HCT116 (cell line): ENCODE measurements around the gene PRKCA. TPM values are rescaled to one million over a fixed set of nuclear protein-coding genes. Genes with fewer than 3 reads are reported as not detected.

Source experiments
- ATAC-seq: fragments of 200-7000 bp; cut with Tn5 transposase; 2 replicates; pipeline ENCODE4 v1.9.1; 2020; ENCODE audit warnings: mild to moderate bottlenecking, moderate library complexity
- BruUV-seq: library from RNA; stranded (reverse); fragments of 400-500 nt; replicated peaks from 2 replicates; lab custom pipeline; 2021; lab: Mats Ljungman, UMichigan
- CTCF ChIA-PET: fragments of 300-600 bp; sonication (Branson Sonifier 250); formaldehyde crosslinking; loops from one replicate; lab custom pipeline; 2021; ENCODE audit warnings: antibody characterized with exemption; lab: Charles Lee
- POLR2A ChIA-PET: fragments of 300-600, 350-600 bp; sonication (Branson Sonifier 250); formaldehyde crosslinking; loops from one replicate; lab custom pipeline; 2021; ENCODE audit warnings: antibody characterized with exemption; lab: Charles Lee
- RAD21 ChIA-PET, 2 experiments: fragments of 300-600 bp; sonication (Branson Sonifier 250); formaldehyde crosslinking; loops; one replicate each; lab custom pipeline; 2023; ENCODE audit warnings: low total read pairs in 2 of 2; ENCODE audit not compliant: uncharacterized antibody in 2 of 2, unreplicated experiment in 2 of 2, low non-redundant PET in 1 of 2; lab: Charles Lee
- DNase-seq: peaks from one replicate; pipeline ENCODE4 v3.0.0-alpha.2; 2010; ENCODE audit warnings: low read depth, low spot score
- H2AFZ ChIP-seq: fragments of 200-600 bp; shearing (Covaris generic), sonication (generic); 2 replicates; pipeline ENCODE4 v1.6.1; 2017; ENCODE audit warnings: low read depth, mixed run types, mixed read lengths, antibody characterized with exemption, low read length; ENCODE audit not compliant: poor library complexity, severe bottlenecking
- H3K27ac ChIP-seq: 2 replicates; pipeline ENCODE4 v1.5.1; 2012; ENCODE audit warnings: low read depth, low read length
- H3K27me3 ChIP-seq: fragments of 200-600 bp; sonication (generic); 2 replicates; pipeline ENCODE4 v1.6.1; 2016; ENCODE audit warnings: mixed run types, low read length, mixed read lengths; ENCODE audit not compliant: insufficient read depth
- H3K36me3 ChIP-seq, 2 experiments: fragments of 200-500 bp in 1 of 2; fragments of 200-600 bp in 1 of 2; sonication (Bioruptor generic) in 1 of 2; sonication (generic) in 1 of 2; 2 replicates each; pipeline versions ENCODE4 v1.5.1 to v1.6.1; 2014 to 2016; ENCODE audit warnings: low read length in 2 of 2, inconsistent platforms in 1 of 2, mixed read lengths in 1 of 2, mixed run types in 1 of 2; ENCODE audit not compliant: insufficient read depth in 2 of 2, control insufficient read depth in 1 of 2
- H3K4me1 ChIP-seq, 2 experiments: fragments of 200-600 bp in 1 of 2; sonication (generic) in 1 of 2; 2 replicates each; pipeline versions ENCODE4 v1.5.1 to v1.6.1; 2012 to 2017; ENCODE audit warnings: low read length in 2 of 2, inconsistent platforms in 1 of 2, mild to moderate bottlenecking in 1 of 2, mixed read lengths in 1 of 2, mixed run types in 1 of 2, moderate library complexity in 1 of 2; ENCODE audit not compliant: insufficient read depth in 2 of 2, control insufficient read depth in 1 of 2
- H3K4me2 ChIP-seq: fragments of 200-600 bp; sonication (generic); 2 replicates; pipeline ENCODE4 v1.6.1; 2017; ENCODE audit warnings: mixed run types, low read length, mixed read lengths
- H3K4me3 ChIP-seq, 2 experiments: fragments of 200-600 bp in 1 of 2; sonication (generic) in 1 of 2; replicated peaks in 1 of 2; 2 replicates each; pipeline ENCODE4 v1.5.1; 2011 to 2016; ENCODE audit warnings: low read length in 2 of 2, control low read depth in 1 of 2, low read depth in 1 of 2, mild to moderate bottlenecking in 1 of 2, mixed read lengths in 1 of 2, mixed run types in 1 of 2
- H3K79me2 ChIP-seq: fragments of 200-600 bp; sonication (generic); 2 replicates; pipeline ENCODE4 v1.6.1; 2017; ENCODE audit warnings: mild to moderate bottlenecking, mixed run types, low read length, moderate library complexity, mixed read lengths; ENCODE audit not compliant: insufficient read depth
- H3K9ac ChIP-seq: fragments of 200-600 bp; sonication (generic); 2 replicates; pipeline ENCODE4 v1.6.1; 2016; ENCODE audit warnings: low read length, mixed read lengths
- H3K9me2 ChIP-seq: fragments of 200-600 bp; sonication (generic), shearing (Covaris generic); 2 replicates; pipeline ENCODE4 v1.6.1; 2017; ENCODE audit warnings: mixed run types, mild to moderate bottlenecking, moderate library complexity; ENCODE audit not compliant: insufficient read depth
- H3K9me3 ChIP-seq, 2 experiments: fragments of 200-500 bp in 1 of 2; fragments of 200-600 bp in 1 of 2; sonication (Bioruptor generic) in 1 of 2; sonication (generic) in 1 of 2; 2 replicates each; pipeline ENCODE4 v1.6.1; 2014 to 2017; ENCODE audit warnings: low read length in 2 of 2, mixed read lengths in 2 of 2, inconsistent platforms in 1 of 2, low read depth in 1 of 2, mild to moderate bottlenecking in 1 of 2, mixed run types in 1 of 2, moderate library complexity in 1 of 2; ENCODE audit not compliant: control insufficient read depth in 1 of 2, insufficient read depth in 1 of 2
- H4K20me1 ChIP-seq: fragments of 200-600 bp; sonication (generic), shearing (Covaris generic); 2 replicates; pipeline ENCODE4 v1.6.1; 2017; ENCODE audit warnings: mixed run types, mild to moderate bottlenecking, moderate library complexity; ENCODE audit not compliant: insufficient read depth
- EZH2phosphoT487 ChIP-seq: fragments of 200-600 bp; IDR thresholded peaks from 2 replicates; pipeline ENCODE4 v1.6.1; 2018; ENCODE audit warnings: antibody characterized with exemption, borderline replicate concordance
- POLR2AphosphoS5 ChIP-seq: IDR thresholded peaks from 2 replicates; pipeline ENCODE4 v1.6.1; 2011; ENCODE audit warnings: mild to moderate bottlenecking, low read depth, low read length, moderate library complexity
- SRF ChIP-seq: IDR thresholded peaks from 2 replicates; pipeline ENCODE4 v1.6.1; 2012; ENCODE audit warnings: low read depth
- TCF7L2 ChIP-seq: IDR thresholded peaks from 2 replicates; pipeline ENCODE4 v1.7.0; 2011; ENCODE audit warnings: borderline replicate concordance, inconsistent platforms; ENCODE audit not compliant: insufficient read depth, insufficient read length; ENCODE audit errors: extremely low read depth
- YY1 ChIP-seq: IDR thresholded peaks from 2 replicates; pipeline ENCODE4 v1.6.1; 2011; ENCODE audit warnings: low read length, low read depth, moderate library complexity, mild to moderate bottlenecking; ENCODE audit not compliant: insufficient replicate concordance; ENCODE audit errors: extremely low read depth
- ZNF274 ChIP-seq: fragments of 200-500 bp; sonication (Bioruptor generic); IDR thresholded peaks from 2 replicates; pipeline ENCODE4 v1.6.1; 2014; ENCODE audit warnings: mild to moderate bottlenecking, low read depth, low read length, inconsistent platforms
- intact Hi-C: fragments of 100-400 bp; cut with micrococcal nuclease; formaldehyde crosslinking; loops from 2 replicates; pipeline ENCODE4 v1.10.0; 2022
- total RNA-seq: library from RNA; stranded (reverse); gene quantifications from one replicate; pipeline ENCODE4 v1.2.1, GENCODE V29; 2021; ENCODE audit not compliant: unreplicated experiment
- TF ChIP-seq, protein P1 (sequence below): IDR thresholded peaks from 2 replicates; pipeline ENCODE4 v1.6.1; 2012; ENCODE audit warnings: low read depth

The PRKCA gene
- total RNA-seq, 1 experiment from 2014 or later, result 18.8 TPM

DNA sequence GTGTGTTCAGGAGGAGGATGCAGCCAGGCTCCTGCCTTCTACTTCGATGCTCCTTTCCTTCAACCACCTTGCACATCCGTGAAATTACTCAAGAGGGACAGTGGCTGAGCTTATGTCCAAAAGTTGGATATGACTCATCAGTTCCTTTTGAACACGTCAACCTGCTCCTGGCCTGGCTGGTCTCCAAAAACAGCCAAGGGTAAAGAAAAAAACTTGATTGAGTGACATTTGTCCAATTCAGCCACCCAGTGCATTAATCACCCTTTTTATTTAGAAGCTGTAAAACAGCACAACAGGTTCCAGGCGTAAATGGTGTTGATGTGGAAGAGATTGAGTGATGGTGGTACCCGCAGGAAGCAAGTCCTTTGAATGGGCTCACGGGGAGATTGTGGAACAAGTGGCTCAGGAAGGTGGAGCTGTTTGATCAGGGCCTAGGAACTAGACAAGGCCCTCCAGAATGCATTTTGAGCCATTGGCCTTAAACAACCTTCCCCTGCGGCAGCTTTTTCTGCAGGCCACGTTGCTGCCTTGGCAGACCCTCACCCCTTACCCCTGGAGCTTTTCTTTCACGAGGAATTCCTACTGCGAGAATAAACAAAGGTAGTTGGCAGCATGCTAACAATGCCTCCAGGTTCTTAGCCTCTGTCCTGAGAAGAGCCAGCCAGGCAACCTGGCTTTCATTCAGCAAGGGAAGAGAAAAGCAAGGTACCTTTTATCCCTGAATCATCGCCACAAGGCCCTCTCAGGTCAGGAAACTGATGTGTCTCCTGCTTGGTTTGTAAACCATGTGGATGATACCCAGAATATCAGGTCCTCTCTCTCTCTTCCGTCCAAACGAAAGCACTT, 359.2 kb downstream of the PRKCA start (continued):
- TF ChIP-seq SRF (peak; percentile 77; the same call in 1 of the 2 replicates), YY1 (no peak), POLR2AphosphoS5 (peak; percentile 73), TCF7L2 (peak; percentile 57)

DNA sequence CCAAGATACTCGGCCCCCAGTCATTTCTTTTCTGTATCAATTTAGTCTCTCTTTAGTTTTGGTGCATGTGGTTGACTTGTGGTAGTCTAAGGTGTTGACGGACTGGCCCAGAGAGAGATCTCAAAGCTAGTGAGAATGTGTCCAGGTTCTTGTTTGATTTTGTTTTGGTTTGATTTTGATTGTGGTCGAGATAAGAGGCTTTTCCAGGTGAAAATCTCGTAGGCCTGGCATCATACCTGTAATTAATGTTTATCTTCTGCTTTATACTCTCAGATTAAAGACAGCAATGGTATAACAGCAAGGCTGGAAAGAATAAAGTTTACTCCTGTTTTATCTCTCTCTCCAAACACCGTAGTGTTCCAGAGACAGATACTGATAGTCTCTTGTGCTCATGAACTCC, 360.1 kb downstream of the PRKCA start:
- CTCF ChIA-PET, result no interaction called here

More for the DNA sequence above, 360.1 kb downstream of the PRKCA start:
- no peaks in the 10 kb centered on the region for H3K9me3 ChIP-seq
- no peaks in the 10 kb centered on the region for H3K79me2 ChIP-seq
- ATAC-seq (no peak), DNase-seq (no peak)
- no peak overlapping the region for H3K4me3 ChIP-seq
- intact Hi-C loops, result loop anchor here (5.0 kb wide), 1 partner anchor 1100 kb away; the partner anchor contains the start of gene AXIN2
- no peaks in the 10 kb centered on the region for H3K27me3 ChIP-seq
- H3K36me3 ChIP-seq, result no peaks in the 10 kb centered on the region
- H4K20me1 ChIP-seq, result no peaks in the 10 kb centered on the region
- H3K4me1 ChIP-seq, result peaks cover 20 to 33% of the 10 kb centered on the region in 2 experiments
- no peak overlapping the region for H3K4me2 ChIP-seq
- ChIA-PET RAD21 (no interaction called here), POLR2A (no interaction called here)
- no peak overlapping the region for H2AFZ ChIP-seq
- BruUV-seq, result no TSS peak
- no peak overlapping the region for H3K9ac ChIP-seq
- H3K27ac ChIP-seq, result no peak overlapping the region
- no peak for TF ChIP-seq ZNF274
- no peak for TF ChIP-seq POLR2AphosphoS5
- TF ChIP-seq EZH2phosphoT487, result no peak
- TF ChIP-seq, protein P1, sequence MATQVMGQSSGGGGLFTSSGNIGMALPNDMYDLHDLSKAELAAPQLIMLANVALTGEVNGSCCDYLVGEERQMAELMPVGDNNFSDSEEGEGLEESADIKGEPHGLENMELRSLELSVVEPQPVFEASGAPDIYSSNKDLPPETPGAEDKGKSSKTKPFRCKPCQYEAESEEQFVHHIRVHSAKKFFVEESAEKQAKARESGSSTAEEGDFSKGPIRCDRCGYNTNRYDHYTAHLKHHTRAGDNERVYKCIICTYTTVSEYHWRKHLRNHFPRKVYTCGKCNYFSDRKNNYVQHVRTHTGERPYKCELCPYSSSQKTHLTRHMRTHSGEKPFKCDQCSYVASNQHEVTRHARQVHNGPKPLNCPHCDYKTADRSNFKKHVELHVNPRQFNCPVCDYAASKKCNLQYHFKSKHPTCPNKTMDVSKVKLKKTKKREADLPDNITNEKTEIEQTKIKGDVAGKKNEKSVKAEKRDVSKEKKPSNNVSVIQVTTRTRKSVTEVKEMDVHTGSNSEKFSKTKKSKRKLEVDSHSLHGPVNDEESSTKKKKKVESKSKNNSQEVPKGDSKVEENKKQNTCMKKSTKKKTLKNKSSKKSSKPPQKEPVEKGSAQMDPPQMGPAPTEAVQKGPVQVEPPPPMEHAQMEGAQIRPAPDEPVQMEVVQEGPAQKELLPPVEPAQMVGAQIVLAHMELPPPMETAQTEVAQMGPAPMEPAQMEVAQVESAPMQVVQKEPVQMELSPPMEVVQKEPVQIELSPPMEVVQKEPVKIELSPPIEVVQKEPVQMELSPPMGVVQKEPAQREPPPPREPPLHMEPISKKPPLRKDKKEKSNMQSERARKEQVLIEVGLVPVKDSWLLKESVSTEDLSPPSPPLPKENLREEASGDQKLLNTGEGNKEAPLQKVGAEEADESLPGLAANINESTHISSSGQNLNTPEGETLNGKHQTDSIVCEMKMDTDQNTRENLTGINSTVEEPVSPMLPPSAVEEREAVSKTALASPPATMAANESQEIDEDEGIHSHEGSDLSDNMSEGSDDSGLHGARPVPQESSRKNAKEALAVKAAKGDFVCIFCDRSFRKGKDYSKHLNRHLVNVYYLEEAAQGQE, result no peak
- H3K9me2 ChIP-seq, result no peaks in the 10 kb centered on the region
